HG02970 (cell line): Measurements from ENCODE around the gene SPRR2B.
"Not testable (repeated sequence)": the region's sequence is repeated elsewhere in the genome, so short reads cannot be mapped to it uniquely, and the experiment has no call there.

ENCODE experiments used
- ATAC-seq: cut with Tn5 transposase; IDR thresholded peaks from one replicate; pipeline ENCODE4 v1.9.1; 2021; ENCODE audit warnings: mild to moderate bottlenecking, moderate library complexity, moderate number of reproducible peaks; ENCODE audit not compliant: unreplicated experiment, low FRiP score

Gene SPRR2B

GRCh38 chr1:153071511-153071910, at the start of gene SPRR2B:
Gene SPRR2B (minus strand): TSS chr1:153071611. CDS start chr1:153070839, 772 bp downstream.
- ATAC-seq: no peak

GRCh38 chr1:153120945-153121344, 49.5 kb upstream of the SPRR2B start:
- ATAC-seq: no peak

GRCh38 chr1:153119491-153119971, 48.1 kb upstream of the SPRR2B start:
- no peak for ATAC-seq

GRCh38 chr1:153115264-153115663, 43.9 kb upstream of the SPRR2B start:
- not testable (repeated sequence) for ATAC-seq

GRCh38 chr1:153113416-153113815, 42.0 kb upstream of the SPRR2B start, which contains the start of gene SPRR2F:
Gene SPRR2F (minus strand): TSS chr1:153113516. CDS start chr1:153112733, 783 bp downstream.
- no peak for ATAC-seq

GRCh38 chr1:153112454-153112853, 41.0 kb upstream of the SPRR2B start:
- ATAC-seq: not testable (repeated sequence)

- no peak for ATAC-seq
These were observed 28.8 kb upstream of the SPRR2B start for GRCh38 chr1:153100245-153100644.

- no peak for ATAC-seq
These were observed 28.1 kb upstream of the SPRR2B start for GRCh38 chr1:153099461-153100045.

- ATAC-seq: no peak
These were observed 24.4 kb upstream of the SPRR2B start for GRCh38 chr1:153095764-153096163.

- no peak for ATAC-seq
These were observed 23.0 kb upstream of the SPRR2B start, which contains the start of gene SPRR2E for GRCh38 chr1:153094426-153094825. Gene SPRR2E (minus strand): TSS chr1:153094526. CDS start chr1:153093751, 775 bp downstream.

- ATAC-seq: no peak
These were observed 16.2 kb upstream of the SPRR2B start for GRCh38 chr1:153087652-153088051.

GRCh38 chr1:153081736-153082135, 10.3 kb upstream of the SPRR2B start:
- no peak for ATAC-seq

GRCh38 chr1:153072806-153073726, 1.7 kb upstream of the SPRR2B start:
- no peak for ATAC-seq

GRCh38 chr1:153070243-153070642, 1.2 kb downstream of the SPRR2B start:
- no peak for ATAC-seq

GRCh38 chr1:153058826-153059784, 12.3 kb downstream of the SPRR2B start:
- no peak for ATAC-seq

- ATAC-seq: no peak
These were observed 13.3 kb downstream of the SPRR2B start for GRCh38 chr1:153058154-153058553.

- no peak for ATAC-seq
These were observed 14.0 kb downstream of the SPRR2B start, which contains the start of gene SPRR2A for GRCh38 chr1:153057375-153057774. Gene SPRR2A (minus strand): TSS chr1:153057512. CDS start chr1:153056735, 777 bp downstream.

- not testable (repeated sequence) for ATAC-seq
These were observed 15.3 kb downstream of the SPRR2B start for GRCh38 chr1:153056111-153056510.

GRCh38 chr1:153049211-153049610, 22.2 kb downstream of the SPRR2B start:
- ATAC-seq: no peak
